GM19397 (cell line): ENCODE results near the gene SPATA13.
"Not testable (repeated sequence)": the region's sequence is repeated elsewhere in the genome, so short reads cannot be mapped to it uniquely, and the experiment has no call there.

Experiments used
- ATAC-seq: cut with Tn5 transposase; IDR thresholded peaks from one replicate; pipeline ENCODE4 v1.9.1; 2021; ENCODE audit warnings: mild to moderate bottlenecking, moderate library complexity; ENCODE audit not compliant: unreplicated experiment

Gene SPATA13

GRCh38 chr13:24160458-24161009 is at the start of gene SPATA13:
TSS of gene SPATA13 (plus strand) at chr13:24160720. CDS start at chr13:24222930, 62,210 bp downstream.
- peak; percentile 78 for ATAC-seq

GRCh38 chr13:24112791-24113190 is 47.7 kb upstream of the SPATA13 start:
- ATAC-seq = no peak

GRCh38 chr13:24115671-24116070 is 44.8 kb upstream of the SPATA13 start:
- no peak for ATAC-seq

GRCh38 chr13:24116131-24116530 is 44.4 kb upstream of the SPATA13 start:
- ATAC-seq = no peak

- no peak for ATAC-seq
Measured at GRCh38 chr13:24118576-24118975, 41.9 kb upstream of the SPATA13 start.

GRCh38 chr13:24119626-24120508 is 40.7 kb upstream of the SPATA13 start:
- ATAC-seq = no peak

GRCh38 chr13:24122045-24122444 is 38.5 kb upstream of the SPATA13 start:
- not testable (repeated sequence) for ATAC-seq

GRCh38 chr13:24122569-24122968 is 38.0 kb upstream of the SPATA13 start:
- ATAC-seq = no peak

- ATAC-seq = no peak
Measured at GRCh38 chr13:24123761-24124160, 36.8 kb upstream of the SPATA13 start.

GRCh38 chr13:24124789-24125476 is 35.6 kb upstream of the SPATA13 start:
- peak; percentile 91 for ATAC-seq

GRCh38 chr13:24127116-24127631 is 33.3 kb upstream of the SPATA13 start:
- ATAC-seq = peak; percentile 59

- ATAC-seq = no peak
Measured at GRCh38 chr13:24128112-24128511, 32.4 kb upstream of the SPATA13 start.

GRCh38 chr13:24128962-24129361 is 31.6 kb upstream of the SPATA13 start:
- ATAC-seq = no peak

GRCh38 chr13:24129914-24130774 is 30.4 kb upstream of the SPATA13 start:
- no peak for ATAC-seq

- ATAC-seq = no peak
Measured at GRCh38 chr13:24131749-24132148, 28.8 kb upstream of the SPATA13 start.

- ATAC-seq = no peak
Measured at GRCh38 chr13:24133021-24133795, 27.3 kb upstream of the SPATA13 start.

GRCh38 chr13:24134231-24134630 is 26.3 kb upstream of the SPATA13 start:
- no peak for ATAC-seq

GRCh38 chr13:24134757-24135156 is 25.8 kb upstream of the SPATA13 start:
- no peak for ATAC-seq

- ATAC-seq = no peak
Measured at GRCh38 chr13:24135674-24136300, 24.7 kb upstream of the SPATA13 start.
